Activated CD4-positive, alpha-beta T cell treated with anti-CD3 and anti-CD28 coated beads, Interleukin-10, Interleukin-2, amounts not matched to agents 100 ng/mL and 50 ng/mL, durations not matched to agents 16 hours and 8 hours (primary cell): Measurements from ENCODE around the gene CDK5RAP1.
"Not testable (repeated sequence)": the region's sequence is repeated elsewhere in the genome, so short reads cannot be mapped to it uniquely, and the experiment has no call there.

ENCODE experiments used
- DNase-seq: peaks from one replicate; pipeline ENCODE4 v3.0.0-alpha.2; 2020

CDK5RAP1 gene

DNA sequence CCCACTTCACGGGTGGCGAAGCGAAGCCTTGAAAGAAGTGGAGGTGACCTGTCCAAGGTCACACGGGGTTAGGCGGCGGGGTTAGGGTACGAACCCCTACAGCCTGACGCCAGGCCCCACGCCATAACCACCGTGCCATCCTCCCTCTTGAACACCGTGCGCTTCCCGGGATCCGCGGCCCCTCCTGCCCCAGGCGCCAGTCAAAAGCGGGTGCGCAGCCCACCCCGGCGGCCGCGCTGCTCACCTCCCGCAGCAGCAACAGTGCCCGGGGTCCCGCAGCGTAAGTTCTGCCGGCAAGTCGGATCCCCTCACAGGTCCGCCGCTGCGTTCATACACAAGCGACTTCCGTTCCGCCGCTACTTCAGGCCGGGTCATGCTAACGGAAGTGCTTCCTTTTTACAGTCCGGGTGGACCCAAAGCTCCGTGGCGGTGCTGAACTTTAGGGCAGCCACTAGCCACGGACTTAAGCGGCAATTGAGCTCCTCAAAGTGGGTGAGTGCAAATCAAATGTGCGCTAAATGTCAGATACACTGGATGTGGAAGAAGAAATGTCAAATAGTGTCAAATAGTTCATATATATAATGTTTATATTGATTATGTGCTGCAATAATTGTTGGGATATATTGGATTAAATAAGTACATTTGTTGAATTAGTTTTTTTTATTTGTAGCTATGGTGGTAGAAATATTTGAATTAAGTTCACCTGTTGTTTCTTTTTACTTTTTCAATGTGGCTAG, at the start of gene CDK5RAP1:
Gene CDK5RAP1, minus strand, starts transcription at position 336 of the 737 bp plus-strand sequence. CDS start 4,455 bp downstream, outside the sequence.
- DNase-seq, result peak; percentile 93

DNA sequence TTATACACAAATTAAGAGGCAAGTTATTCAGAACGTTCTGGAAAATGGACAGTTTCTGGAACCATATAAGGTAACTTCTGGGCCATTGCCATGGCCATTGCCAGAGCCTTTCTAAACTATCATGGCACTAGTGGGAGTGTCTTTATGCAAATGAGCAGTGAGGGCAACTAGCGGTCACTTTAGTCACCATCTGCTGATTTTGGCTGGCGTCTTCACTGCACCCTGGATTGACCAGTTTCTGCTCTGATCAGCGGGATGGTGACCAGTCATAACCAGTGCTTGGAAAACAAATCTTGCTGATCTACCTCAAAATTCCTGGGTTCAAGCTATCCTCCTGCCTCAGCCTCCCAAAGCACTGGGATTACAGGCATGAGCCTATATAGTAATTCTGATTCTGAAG, 49.5 kb upstream of the CDK5RAP1 start:
- no peak for DNase-seq

- DNase-seq, result no peak
Measured at GRCh38 chr20:33445881-33446625, 44.7 kb upstream of the CDK5RAP1 start.

DNA sequence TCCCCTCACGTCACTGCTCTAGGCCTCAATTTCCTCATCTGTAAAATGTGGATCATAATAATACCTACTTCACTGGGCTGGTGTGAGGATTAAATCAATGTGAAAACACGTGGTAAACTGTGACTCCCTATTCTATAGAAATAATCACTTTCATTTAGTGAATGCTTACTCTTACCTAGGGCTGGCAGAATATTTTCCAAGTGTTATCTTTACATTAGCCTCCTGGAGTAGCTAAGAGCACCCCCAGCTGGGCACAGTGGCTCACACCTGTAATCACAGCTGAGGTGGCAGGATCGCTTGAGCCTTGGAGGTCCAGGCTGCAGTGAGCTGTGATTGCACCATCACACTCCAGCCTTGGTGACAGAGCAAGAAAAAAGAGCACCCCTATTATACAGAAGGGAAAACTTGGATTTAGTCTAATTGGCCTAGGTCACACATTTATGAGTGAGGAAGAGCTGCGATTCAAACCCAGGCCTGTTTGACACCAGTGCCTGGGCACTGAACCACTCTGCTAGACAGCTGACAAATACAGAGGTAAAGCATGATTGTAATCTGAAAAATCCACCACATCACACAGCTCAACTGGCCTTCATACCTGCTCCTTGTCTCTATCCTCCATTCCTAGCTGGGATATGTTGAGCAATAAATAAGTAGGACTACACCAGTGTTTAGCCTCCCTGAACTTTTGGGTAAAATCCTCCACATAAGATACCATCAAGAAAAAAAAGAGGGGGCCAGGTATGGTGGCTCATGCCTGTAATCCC, 43.7 kb upstream of the CDK5RAP1 start:
- peak; percentile 39 for DNase-seq

GRCh38 chr20:33443512-33444239, 42.4 kb upstream of the CDK5RAP1 start, which contains the start of gene SNTA1:
TSS of gene SNTA1 (minus strand) at chr20:33443763. CDS start at chr20:33443620, 143 bp downstream.
- DNase-seq, result peak; percentile 93

DNA sequence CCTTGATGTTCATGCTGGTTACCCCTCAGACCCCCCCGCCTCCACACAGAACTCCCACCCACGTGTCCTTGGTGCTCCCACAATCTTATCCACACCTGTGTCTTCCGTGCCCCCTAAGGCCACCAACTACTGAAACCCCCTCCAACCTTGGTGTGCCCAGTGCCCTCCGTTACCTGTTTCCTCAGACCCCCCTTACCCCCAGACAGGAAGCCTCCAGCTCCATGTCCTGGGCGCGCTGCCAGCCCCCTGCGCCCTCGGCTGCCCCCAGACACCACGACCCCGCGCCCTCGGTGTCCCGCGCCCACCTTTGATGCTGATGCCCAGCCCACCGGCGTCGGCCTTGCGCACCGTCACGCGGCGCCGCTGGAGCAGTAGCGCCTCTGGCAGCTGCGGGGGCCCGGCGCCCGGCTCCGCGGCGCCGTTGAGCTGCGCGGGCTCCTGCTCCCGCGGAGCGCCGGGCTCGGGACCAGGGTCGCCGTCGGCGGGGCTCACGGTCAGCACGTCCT, 41.7 kb upstream of the CDK5RAP1 start:
- peak; percentile 9 for DNase-seq

- DNase-seq, result no peak
Measured at GRCh38 chr20:33442136-33443005, 41.1 kb upstream of the CDK5RAP1 start.

- DNase-seq, result no peak
Measured at GRCh38 chr20:33441142-33441955, 40.0 kb upstream of the CDK5RAP1 start.

DNA sequence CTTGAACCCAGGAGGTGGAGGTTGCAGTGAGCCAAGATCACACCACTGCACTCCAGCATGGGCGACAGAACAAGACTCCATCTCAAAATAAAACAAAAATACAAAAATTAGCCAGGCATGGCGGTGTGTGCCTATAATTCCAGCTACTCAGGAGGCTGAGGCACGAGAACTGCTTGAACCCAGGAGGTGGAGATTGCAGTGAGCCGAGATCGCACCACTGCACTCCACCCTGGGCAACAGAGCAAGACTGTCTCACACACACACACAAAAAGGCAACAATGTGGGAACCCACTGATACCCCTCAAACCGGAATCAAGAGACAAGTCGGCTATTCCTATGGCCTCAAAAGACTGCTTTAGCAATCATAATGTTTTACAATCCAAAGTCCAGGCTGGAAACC, 39.2 kb upstream of the CDK5RAP1 start:
- DNase-seq, result not testable (repeated sequence)

DNA sequence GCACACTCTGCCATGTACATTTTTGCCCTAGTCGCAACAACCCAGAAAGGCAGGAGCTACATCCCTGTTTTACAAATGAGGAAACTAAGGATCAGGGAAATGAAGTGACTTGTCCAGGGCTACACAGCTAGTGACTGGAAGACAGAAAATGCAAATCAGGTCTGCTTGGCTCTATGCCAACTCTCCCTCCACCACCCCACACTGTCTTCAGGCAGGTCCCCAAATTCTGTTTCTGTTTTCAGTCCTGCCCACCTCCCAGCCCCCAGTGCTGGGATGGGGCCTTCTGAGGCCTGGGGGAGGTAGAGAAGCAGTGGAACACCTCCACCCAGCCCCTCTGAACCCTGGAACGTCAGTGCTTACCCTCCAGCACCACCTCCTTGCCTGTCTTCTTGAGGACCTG, 37.2 kb upstream of the CDK5RAP1 start:
- no peak for DNase-seq

DNA sequence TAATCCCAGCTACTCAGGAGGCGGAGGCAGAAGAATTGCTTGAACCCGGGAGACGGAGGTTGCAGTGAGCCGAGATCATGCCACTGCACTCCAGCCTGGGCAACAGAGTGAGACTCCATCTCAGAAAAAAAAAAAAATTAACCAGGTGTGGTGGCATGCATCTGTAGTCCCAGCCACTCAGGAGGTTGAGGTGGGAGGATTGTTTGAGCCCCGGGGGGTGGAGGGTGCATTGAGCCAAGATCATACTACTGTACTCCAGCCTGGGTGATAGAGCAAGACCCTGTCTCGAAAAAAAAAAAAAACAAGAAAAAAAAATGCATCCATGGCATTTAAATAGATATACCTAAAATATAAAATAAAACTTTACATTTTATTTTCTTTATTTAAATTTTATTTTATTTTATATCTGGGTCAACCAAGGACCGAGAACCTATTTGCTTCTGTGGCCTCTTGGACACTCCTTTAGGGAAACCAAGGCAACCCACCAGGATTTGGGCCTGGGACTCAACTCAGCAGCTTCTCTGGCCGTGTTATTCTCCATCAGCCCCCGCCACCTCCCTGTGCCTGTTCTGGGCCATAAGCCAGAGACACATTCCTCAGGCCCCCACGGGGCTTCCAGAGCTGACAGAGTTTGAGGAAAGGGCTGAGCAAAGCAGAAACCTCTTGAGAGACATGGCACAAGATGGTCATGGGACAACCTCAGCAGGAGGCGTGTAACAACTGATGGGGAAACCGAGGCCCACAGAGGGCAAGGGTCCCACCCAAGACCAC, 36.0 kb upstream of the CDK5RAP1 start:
- no peak for DNase-seq

GRCh38 chr20:33434434-33434833, 33.1 kb upstream of the CDK5RAP1 start:
- DNase-seq, result no peak

DNA sequence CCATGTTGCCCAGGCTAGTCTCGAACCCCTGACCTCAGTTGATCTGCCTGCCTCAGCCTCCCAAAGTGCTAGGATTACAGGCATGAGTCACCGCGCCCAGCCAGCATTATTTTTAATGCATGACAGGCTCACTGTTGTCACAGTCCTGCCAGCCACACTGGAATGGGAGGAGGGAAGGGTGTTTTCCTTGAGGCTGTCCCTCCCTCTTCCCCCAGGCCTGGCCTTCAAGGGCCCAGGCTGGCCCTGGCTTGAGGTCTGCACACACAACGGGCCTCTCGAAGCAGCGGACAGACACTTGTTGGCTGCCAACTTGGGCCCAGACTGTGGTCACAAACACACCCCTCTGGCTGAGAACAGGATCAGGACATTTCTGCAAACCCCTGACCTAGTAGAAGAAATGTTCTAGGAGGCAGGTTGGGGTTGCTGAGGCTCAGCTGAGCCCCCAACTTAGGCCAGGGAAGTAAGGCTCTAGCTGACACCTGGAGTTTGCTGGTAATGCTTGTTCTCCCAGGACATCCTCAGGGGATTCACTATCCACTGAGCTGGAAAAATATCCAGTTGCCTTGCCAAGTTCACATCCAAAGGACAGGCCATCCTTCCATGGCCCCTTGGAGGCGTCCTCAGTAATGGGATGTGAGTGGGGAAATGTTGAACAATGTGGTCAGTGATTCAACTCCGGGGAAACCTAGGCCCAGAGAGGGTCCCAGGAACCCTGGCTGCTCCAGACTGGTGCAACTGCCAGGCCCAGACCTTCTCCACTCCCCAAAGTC, 32.3 kb upstream of the CDK5RAP1 start:
- no peak for DNase-seq

- no peak for DNase-seq
Measured at GRCh38 chr20:33431797-33432381, 30.6 kb upstream of the CDK5RAP1 start.

DNA sequence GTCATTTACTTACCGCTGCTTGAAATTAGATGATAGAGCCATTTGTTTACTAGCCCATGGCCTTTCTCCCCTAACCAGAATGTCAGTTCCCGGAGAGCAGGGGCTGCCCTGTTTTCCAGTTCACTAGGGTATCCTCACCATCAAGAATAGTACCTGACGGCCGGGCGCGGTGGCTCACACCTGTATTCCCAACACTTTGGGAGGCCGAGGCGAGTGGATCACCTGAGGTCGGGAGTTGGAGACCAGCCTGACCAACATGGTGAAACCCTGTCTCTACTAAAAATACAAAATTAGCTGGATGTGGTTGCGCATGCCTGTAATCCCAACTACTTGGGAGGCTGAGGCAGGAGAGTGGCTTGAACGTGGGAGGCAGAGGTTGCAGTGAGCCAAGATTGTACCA, 22.6 kb upstream of the CDK5RAP1 start:
- DNase-seq, result not testable (repeated sequence)

DNA sequence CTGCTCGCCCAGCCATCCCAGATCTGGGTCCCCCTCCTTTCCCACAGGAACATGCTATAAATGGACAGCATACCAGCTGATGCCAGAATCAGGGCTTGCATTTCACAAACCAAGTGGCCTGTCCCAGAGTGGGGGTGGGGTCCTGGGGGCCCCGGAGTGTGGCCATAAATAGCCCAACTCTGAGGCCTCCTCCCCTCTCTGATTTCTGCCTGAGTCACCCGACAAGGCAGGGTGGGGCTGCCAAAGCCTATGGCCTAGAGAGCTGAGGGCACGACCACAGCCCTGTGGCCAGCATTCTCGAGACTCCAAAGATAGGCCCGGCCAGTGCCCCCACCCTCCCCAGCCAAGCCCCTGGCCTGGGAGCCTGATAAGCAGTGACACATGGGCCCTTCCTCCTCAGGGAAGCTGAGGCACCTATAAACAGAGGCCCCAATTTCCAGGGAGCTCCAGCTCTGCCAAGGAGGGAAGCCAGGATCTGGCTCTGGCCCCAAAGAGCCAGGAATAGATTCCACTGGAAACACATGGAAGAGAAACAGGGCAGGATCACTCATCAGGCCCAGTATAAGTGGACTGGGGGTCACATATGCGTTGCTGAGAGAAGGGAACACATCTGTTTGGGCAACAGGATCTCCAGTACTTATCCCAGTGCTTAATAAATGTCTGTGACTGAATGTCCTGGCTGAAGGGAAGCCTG, 22.0 kb upstream of the CDK5RAP1 start:
- DNase-seq, result no peak

- no peak for DNase-seq
Measured at GRCh38 chr20:33419140-33419974, 18.0 kb upstream of the CDK5RAP1 start.
